ENCODE results near the gene ABCC10.

ABCC10 gene

GRCh38 chr6:43447604-43448003, 20.3 kb downstream of the ABCC10 start:
- Histone ChIP-seq H3K4me3 (no peak overlapping the region), H3K27ac (no peak overlapping the region), H3K9ac (ENCODE audit: insufficient read length) (no peak overlapping the region), H3K36me3 (ENCODE audit: insufficient read depth, low read length) (peaks cover 11% of the 10 kb centered on the region; the same call in 1 of the 2 replicates), H3K9me3 (ENCODE audit: low read depth, low read length) (no peaks in the 10 kb centered on the region)
- no peak for DNase-seq (ENCODE audit: low read depth, low spot score)
- TF ChIP-seq FOXP2 (optimal IDR thresholded peaks at IDR 0.05; ENCODE audit: control extremely low read depth, extremely low read length, insufficient read depth), result no peak
- TF ChIP-seq POLR2AphosphoS5 (IDR thresholded peaks at IDR 0.05; ENCODE audit: borderline replicate concordance, low read depth, low read length), result no peak
- TF ChIP-seq EZH2 (IDR thresholded peaks at IDR 0.05), result no peak

- H3K9me3 ChIP-seq (ENCODE audit: low read depth, low read length), result no peaks in the 10 kb centered on the region
- no peak overlapping the region for H3K9ac ChIP-seq (ENCODE audit: insufficient read length)
- H3K4me3 ChIP-seq, result no peak overlapping the region
- H3K36me3 ChIP-seq (ENCODE audit: insufficient read depth, low read length), result peaks cover 14% of the 10 kb centered on the region; the same call in 1 of the 2 replicates
- H3K27ac ChIP-seq, result no peak overlapping the region
- TF ChIP-seq FOXP2 (optimal IDR thresholded peaks at IDR 0.05; ENCODE audit: control extremely low read depth, extremely low read length, insufficient read depth), result no peak
- no peak for TF ChIP-seq POLR2AphosphoS5 (IDR thresholded peaks at IDR 0.05; ENCODE audit: borderline replicate concordance, low read depth, low read length)
- TF ChIP-seq EZH2 (IDR thresholded peaks at IDR 0.05), result no peak
- no peak for DNase-seq (ENCODE audit: low read depth, low spot score)
These were observed 21.6 kb downstream of the ABCC10 start for GRCh38 chr6:43448916-43449315.

- TF ChIP-seq POLR2AphosphoS5 (IDR thresholded peaks at IDR 0.05; ENCODE audit: borderline replicate concordance, low read depth, low read length), result no peak
- DNase-seq (ENCODE audit: low read depth, low spot score), result no peak
- no peak overlapping the region for H3K4me3 ChIP-seq
- H3K9me3 ChIP-seq (ENCODE audit: low read depth, low read length), result no peaks in the 10 kb centered on the region
- H3K36me3 ChIP-seq (ENCODE audit: insufficient read depth, low read length), result peaks cover 14% of the 10 kb centered on the region; the same call in 1 of the 2 replicates
- no peak overlapping the region for H3K9ac ChIP-seq (ENCODE audit: insufficient read length)
- no peak overlapping the region for H3K27ac ChIP-seq
These were observed 23.4 kb downstream of the ABCC10 start for GRCh38 chr6:43450699-43451131.

- no peak for DNase-seq (ENCODE audit: low read depth, low spot score)
- Histone ChIP-seq H3K4me3 (no peak overlapping the region), H3K27ac (no peak overlapping the region), H3K36me3 (ENCODE audit: insufficient read depth, low read length) (peaks cover 14% of the 10 kb centered on the region; the same call in 1 of the 2 replicates), H3K9ac (ENCODE audit: insufficient read length) (no peak overlapping the region), H3K9me3 (ENCODE audit: low read depth, low read length) (no peaks in the 10 kb centered on the region)
- TF ChIP-seq POLR2AphosphoS5 (IDR thresholded peaks at IDR 0.05; ENCODE audit: borderline replicate concordance, low read depth, low read length), result no peak
- no peak for TF ChIP-seq FOXP2 (optimal IDR thresholded peaks at IDR 0.05; ENCODE audit: control extremely low read depth, extremely low read length, insufficient read depth)
- no peak for TF ChIP-seq EZH2 (IDR thresholded peaks at IDR 0.05)
These were observed 24.0 kb downstream of the ABCC10 start for GRCh38 chr6:43451348-43451747.

GRCh38 chr6:43451939-43452338, 24.6 kb downstream of the ABCC10 start:
- Histone ChIP-seq H3K36me3 (ENCODE audit: insufficient read depth, low read length) (peaks cover 14% of the 10 kb centered on the region; the same call in 1 of the 2 replicates), H3K9ac (ENCODE audit: insufficient read length) (no peak overlapping the region), H3K9me3 (ENCODE audit: low read depth, low read length) (no peaks in the 10 kb centered on the region), H3K27ac (no peak overlapping the region), H3K4me3 (no peak overlapping the region)
- TF ChIP-seq EZH2 (IDR thresholded peaks at IDR 0.05), result no peak
- no peak for TF ChIP-seq POLR2AphosphoS5 (IDR thresholded peaks at IDR 0.05; ENCODE audit: borderline replicate concordance, low read depth, low read length)
- TF ChIP-seq FOXP2 (optimal IDR thresholded peaks at IDR 0.05; ENCODE audit: control extremely low read depth, extremely low read length, insufficient read depth), result no peak
- DNase-seq (ENCODE audit: low read depth, low spot score), result no peak

- TF ChIP-seq EZH2 (IDR thresholded peaks at IDR 0.05) (no peak), POLR2AphosphoS5 (IDR thresholded peaks at IDR 0.05; ENCODE audit: borderline replicate concordance, low read depth, low read length) (no peak), FOXP2 (optimal IDR thresholded peaks at IDR 0.05; ENCODE audit: control extremely low read depth, extremely low read length, insufficient read depth) (no peak)
- no peak overlapping the region for H3K9ac ChIP-seq (ENCODE audit: insufficient read length)
- no peak overlapping the region for H3K4me3 ChIP-seq
- H3K9me3 ChIP-seq (ENCODE audit: low read depth, low read length), result no peaks in the 10 kb centered on the region
- H3K36me3 ChIP-seq (ENCODE audit: insufficient read depth, low read length), result peaks cover 14% of the 10 kb centered on the region; the same call in 1 of the 2 replicates
- DNase-seq (ENCODE audit: low read depth, low spot score), result no peak
- no peak overlapping the region for H3K27ac ChIP-seq
These were observed 25.6 kb downstream of the ABCC10 start for GRCh38 chr6:43452896-43453295.

GRCh38 chr6:43453831-43454230, 26.5 kb downstream of the ABCC10 start:
- TF ChIP-seq POLR2AphosphoS5 (IDR thresholded peaks at IDR 0.05; ENCODE audit: borderline replicate concordance, low read depth, low read length) (no peak), EZH2 (IDR thresholded peaks at IDR 0.05) (no peak), FOXP2 (optimal IDR thresholded peaks at IDR 0.05; ENCODE audit: control extremely low read depth, extremely low read length, insufficient read depth) (no peak)
- peaks cover 14% of the 10 kb centered on the region; the same call in 1 of the 2 replicates for H3K36me3 ChIP-seq (ENCODE audit: insufficient read depth, low read length)
- no peak overlapping the region for H3K4me3 ChIP-seq
- H3K27ac ChIP-seq, result no peak overlapping the region; the same call in 1 of the 2 replicates
- no peaks in the 10 kb centered on the region for H3K9me3 ChIP-seq (ENCODE audit: low read depth, low read length)
- no peak for DNase-seq (ENCODE audit: low read depth, low spot score)
- no peak overlapping the region for H3K9ac ChIP-seq (ENCODE audit: insufficient read length)

- no peak for TF ChIP-seq EZH2 (IDR thresholded peaks at IDR 0.05)
- TF ChIP-seq FOXP2 (optimal IDR thresholded peaks at IDR 0.05; ENCODE audit: control extremely low read depth, extremely low read length, insufficient read depth), result no peak
- no peak for TF ChIP-seq POLR2AphosphoS5 (IDR thresholded peaks at IDR 0.05; ENCODE audit: borderline replicate concordance, low read depth, low read length)
- Histone ChIP-seq H3K27ac (no peak overlapping the region), H3K4me3 (peak overlapping the region; percentile 94), H3K9me3 (ENCODE audit: low read depth, low read length) (no peaks in the 10 kb centered on the region), H3K9ac (ENCODE audit: insufficient read length) (no peak overlapping the region), H3K36me3 (ENCODE audit: insufficient read depth, low read length) (peaks cover 14% of the 10 kb centered on the region; the same call in 1 of the 2 replicates)
- DNase-seq (ENCODE audit: low read depth, low spot score), result no peak
These were observed 27.0 kb downstream of the ABCC10 start for GRCh38 chr6:43454290-43454695.

Data from SK-N-MC (cell line).